HG03064 (cell line): Measurements from ENCODE around the gene BGLAP.

Experiments used
- ATAC-seq: cut with Tn5 transposase; IDR thresholded peaks from one replicate; pipeline ENCODE4 v1.9.1; 2021; ENCODE audit warnings: low read depth; ENCODE audit not compliant: unreplicated experiment

BGLAP gene

DNA sequence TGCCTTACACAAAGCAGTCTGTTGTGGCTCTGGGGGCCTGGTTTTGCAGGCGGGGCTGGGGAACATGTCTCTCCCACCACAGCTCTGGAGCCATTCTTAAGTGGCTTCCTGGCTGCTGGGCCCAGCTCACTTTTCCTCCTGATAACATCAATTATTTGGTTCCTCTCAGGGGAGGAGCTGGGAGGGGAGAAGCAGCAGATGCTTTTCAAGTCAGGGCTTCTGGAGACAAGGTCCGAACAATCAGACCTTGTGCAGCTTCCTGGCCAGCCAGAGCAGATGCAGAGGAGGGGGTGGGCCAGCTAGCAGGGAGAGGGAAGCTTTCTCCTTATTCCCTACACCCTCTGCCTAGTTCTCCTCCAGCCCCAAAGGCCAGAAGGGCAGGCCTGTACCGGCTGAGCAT, 9.5 kb downstream of the BGLAP start:
- ATAC-seq, result no peak

DNA sequence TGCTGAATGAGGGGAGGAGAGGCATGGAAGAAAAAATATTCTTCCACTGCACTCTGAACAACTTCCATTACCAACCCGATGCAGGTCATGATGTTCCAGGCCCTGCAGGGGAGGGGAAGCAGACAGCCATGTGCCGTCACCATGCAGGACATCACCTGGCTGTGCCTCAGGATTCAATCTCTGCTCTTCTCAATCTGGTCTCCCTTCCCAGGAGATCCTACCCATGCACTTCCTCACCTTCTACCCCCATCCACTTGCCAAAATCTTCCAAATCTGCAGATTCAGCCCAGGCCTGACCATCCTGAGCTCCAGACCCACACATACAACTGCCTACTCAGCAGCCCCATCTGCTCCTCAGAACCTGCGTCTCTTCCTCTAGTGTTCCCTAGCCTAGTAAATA, 11.7 kb downstream of the BGLAP start:
- no peak for ATAC-seq

DNA sequence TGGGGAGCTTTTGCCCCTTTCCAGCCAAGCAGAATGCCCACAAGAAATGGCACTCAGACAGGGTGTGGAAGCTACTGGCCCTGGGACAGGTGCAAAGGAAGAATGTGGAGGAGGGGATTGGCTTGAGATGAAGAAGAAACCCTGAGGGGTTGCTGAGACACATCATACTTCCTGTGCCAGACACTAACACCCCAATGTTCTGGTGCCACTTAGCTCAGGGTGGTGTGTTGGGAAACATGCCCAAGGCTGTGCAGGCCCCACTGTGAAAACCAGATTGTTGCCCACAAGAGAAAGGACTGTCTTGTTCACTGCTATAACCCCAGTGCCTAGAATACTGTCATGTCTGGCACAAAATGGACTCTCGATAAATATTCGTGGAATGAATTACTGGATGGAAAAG, 15.7 kb downstream of the BGLAP start:
- no peak for ATAC-seq

DNA sequence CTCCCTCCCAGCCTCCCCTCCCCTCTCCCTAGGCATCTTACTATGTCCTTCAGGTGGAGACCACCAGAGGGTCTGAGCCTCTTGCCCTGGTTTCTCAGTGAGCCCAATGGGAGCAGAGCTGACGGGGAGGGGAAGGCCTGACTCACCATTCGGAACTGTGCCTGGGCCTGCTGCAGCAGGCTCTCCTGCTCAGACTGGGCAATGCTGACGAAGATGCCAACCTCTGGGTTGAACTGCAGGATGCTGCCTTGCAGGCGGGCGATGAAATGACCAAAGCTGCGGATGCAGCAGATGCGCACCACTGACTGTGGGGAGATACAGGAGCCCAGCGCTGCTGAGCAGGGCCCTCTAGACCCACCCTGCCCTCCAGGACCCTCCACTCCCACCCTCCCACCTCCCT, 16.9 kb downstream of the BGLAP start:
- no peak for ATAC-seq

DNA sequence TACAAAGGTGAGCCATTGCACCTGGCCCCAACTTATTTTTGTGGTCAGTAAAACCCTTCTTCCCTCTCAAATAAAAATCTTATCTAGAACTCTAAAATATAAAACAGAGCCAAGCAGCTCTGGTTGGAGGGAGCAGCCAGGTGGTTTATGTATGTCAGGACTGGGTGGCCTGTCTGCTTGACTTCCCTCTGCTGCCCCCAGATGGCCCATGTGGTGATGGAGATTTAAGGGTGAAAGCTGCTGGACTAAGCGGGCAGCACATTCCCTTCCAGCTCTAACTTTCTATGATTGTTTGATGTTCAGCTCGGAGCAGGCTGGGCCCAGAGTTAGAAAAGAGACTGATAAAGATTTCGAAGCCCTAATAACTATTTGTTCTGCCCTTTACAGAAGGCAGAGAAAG, 17.8 kb downstream of the BGLAP start:
- no peak for ATAC-seq

DNA sequence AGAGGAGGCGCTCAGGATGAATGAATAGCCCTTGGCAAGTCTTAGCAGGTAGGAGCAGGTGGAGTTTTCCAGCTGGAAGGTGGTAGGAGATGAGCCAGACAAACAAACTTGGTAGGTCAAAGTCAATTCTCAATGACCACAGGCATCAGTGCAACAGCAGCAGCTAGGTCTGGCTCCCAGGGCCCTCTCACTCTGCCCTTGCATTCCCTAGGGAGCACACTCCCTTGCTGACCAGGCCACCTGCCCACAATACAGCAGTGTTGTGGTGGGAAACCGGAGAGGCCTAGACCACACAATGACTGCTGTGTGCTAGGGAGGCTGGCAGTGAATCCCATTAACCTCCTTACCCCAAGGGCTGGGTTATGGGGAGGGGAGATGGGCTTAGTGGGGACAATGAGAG, 18.9 kb downstream of the BGLAP start:
- no peak for ATAC-seq

DNA sequence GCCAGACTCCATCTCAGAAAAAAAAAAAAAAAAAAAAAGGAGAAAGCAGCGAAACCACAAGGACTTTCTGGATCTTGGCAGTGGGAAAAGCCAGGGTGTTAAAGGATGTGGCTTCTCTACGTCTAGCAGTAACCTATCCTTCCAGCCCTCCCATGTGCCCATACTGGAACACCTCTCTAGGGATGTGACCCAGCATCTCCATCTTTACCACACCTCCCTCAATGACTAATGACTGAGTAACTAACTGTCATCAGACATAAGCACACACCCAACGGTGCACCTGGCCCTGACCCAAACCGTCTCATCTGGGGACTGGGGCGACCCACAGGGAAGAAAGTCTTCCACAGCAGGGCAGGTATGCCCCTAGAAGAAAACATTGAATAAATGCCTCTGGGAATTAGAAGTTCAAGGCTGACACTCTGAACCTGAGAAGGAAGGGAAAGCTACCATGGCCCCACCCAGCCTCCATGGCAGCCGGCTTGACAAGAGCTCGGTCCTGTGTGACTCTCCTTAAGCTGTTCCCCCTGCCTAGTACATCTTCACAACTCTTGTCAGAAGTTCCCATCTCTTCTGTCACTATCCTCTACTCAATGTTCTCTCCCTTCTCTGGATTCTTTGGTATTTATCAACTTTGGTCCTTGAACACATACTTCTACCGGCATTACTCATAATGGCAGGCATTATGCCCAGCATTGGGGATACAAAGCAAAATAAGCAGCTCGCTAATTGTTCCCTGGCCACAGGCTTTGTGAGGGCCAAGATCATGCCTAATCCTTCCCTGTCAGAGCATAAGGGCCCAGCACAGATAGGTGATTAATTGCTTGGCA, 20.7 kb downstream of the BGLAP start:
- no peak for ATAC-seq

DNA sequence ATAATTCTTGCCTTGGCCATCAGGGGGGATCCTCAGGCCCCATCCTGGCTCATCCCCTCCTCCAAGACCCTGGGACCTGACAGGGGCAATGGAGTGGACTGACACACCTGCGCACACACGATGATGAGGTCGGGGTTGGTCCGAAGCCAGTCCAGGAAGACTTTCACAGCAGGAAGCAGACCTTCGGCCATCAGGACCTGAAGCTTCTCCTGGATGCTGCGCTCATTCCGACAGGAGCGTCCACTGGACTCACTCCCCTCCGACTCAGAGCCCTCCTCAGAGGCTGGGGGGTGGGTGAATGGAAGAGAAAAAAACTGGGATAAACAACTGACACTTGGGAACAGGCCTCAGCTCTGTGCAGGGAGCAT, 21.3 kb downstream of the BGLAP start:
- no peak for ATAC-seq

DNA sequence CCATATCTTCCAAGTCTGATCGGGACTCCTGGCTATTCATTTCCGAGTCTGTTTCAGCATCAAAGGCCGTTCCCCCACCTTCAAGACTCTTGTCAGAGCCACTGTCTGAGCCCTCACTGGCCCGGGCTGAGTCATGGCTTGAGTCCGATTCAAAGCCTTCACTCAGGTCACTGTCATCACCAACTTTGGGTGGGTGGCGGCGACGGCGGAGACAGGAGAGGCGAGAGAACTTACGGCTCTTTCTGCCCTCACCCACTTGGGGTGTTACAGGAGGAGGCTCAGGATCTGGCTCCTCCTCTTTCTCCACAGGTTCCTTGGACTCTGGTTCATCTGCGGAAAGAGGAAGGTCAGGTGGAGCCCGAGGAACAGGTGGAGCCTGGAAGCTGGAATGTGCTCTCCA, 24.1 kb downstream of the BGLAP start:
- no peak for ATAC-seq

DNA sequence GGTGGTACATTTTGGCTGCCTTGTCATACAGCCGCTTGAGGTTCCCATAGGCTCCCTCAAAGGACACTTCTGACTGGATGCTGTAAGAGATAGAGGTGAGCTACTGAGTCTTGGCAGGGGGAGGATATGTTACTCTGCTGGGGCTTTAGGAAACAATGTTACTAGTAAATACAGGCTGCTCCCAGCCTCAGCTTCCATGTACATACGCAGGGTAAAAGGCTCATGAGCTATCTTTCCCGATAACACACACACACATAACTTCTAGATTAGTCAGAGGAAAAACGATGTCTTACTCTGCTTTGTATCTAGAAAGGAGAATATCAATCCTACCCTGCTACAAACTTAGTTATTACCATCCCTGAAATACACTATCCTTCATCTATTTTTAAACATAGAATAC, 26.4 kb downstream of the BGLAP start:
- no peak for ATAC-seq

DNA sequence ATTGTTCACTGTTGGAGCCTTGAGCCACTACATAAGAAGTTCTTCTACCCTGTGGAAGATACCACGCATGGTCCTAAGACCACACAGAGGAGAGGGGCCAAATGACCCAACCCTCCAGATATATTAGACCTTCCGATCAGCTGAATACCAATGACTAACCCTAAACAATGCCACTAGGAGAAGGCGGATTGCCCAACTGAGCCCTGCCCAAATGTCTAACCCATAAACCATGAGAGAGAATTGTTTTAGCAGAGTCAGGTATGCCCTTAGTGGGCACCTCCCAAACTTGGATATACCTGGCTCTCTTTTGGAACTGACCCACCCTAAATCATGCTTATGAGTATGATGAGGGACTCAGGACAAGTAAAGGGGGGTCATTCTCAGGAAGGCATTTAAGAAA, 28.3 kb downstream of the BGLAP start:
- ATAC-seq, result no peak

DNA sequence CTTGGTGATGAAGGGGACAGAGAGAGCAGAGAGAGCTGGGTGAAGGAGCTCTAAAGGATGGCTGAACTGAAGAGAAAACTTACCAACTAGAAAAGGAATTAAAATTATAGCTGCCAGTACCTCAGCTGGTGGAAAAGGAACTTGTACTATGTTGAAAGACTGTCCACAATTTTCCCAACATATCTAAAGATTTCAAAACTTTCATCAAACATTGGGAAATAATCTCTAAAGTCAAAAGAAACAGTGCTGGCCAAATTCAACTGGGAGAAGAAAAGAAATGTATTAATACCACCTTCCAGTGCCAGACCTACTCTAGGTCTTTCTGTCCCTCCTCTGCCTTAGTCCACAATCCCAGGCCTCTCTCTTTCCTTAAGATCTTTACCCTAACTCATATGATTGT, 34.5 kb downstream of the BGLAP start:
- no peak for ATAC-seq

DNA sequence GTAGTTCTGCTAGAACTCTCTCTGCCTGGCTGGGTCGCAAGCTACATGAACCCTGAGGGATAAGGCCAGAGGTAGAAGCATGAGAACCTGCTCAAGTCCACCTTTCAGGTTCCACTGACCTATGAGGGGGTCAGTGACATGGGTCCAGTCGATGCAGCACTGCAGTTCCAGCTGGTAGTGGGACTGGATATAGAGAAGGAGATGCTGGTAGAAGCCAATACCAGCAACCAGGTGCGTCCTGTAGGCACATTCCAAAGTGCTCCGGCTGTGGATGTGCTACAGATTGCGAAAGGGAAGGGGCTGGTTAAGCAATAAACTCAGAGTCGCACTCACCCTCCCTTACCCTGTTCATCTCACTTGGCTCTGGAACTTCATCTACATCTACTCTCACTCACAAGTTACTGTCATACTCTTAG, 35.0 kb downstream of the BGLAP start:
- ATAC-seq, result no peak

DNA sequence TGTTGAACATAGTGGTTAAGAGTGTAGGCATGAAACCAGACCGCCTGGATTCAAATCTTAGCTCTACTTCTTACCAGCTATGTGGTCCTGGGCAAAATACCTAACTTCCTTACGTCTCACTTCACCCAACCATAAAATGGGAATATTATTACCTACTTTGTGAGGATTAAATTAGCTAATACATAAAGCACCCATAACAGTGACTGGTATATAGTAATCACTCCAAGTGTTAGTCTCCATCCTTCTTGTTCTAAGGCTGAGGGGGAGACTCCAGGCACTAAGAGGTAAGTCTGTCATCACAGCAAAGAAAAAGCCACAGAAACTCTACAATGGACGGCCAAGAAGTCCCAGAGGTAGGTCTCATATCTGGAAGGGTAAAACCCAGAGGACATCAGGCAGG, 37.9 kb downstream of the BGLAP start:
- no peak for ATAC-seq

DNA sequence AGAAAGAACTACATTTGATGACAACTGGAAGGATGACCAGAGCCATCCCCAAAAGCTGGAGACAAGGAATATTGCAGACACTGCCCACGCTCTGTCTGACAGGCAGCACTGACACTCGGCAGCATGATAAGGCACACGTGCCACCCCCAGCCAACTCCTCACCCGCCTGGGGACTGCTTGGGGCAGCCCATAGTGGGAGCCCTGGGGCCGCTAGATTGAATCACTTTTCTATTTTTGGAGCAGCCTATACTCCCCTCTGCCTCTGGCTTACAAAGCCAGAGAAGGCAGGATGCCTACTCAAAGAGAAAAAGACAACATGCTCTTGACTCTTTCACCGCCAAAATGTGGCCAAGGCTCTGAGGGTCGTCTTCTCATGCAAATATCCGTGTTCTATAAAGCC, 39.3 kb downstream of the BGLAP start:
- peak; percentile 40 for ATAC-seq

DNA sequence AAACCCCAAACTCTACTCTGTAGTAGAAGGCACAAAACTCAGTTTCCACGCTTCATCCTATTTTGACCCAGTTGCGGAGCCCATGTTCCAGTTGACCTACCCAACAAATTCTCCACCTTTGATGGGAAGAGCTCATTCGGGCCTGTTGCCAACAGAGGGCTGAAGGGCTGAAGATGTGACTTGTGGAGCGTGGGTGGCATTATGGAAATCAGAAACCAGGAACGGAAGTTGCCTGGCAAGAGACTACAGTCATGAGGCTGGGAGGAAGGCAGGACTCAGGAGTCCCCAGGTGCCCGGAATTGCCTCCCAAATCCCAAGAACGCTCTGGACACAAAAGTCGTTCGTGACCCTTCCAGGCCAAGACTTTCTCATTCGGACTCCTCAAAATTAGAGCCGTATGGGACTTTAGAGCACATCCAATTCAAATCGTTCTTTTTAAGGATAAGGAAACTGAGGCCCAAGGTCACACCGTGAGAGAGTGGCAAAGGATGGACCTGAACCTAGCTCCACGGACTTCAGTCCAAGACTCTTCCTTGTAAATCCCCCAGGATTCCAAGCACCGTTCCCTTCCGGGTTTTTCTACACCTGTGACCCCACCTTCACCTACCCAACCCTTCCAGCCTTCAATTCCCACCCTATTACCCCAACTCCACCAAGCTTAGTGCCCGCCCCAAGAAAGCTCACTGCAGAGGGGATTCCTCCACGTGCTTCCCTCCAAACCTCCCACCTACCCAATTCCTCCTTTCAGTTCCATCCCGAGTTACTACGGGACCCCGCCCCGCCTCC, 39.9 kb downstream of the BGLAP start:
- no peak for ATAC-seq

DNA sequence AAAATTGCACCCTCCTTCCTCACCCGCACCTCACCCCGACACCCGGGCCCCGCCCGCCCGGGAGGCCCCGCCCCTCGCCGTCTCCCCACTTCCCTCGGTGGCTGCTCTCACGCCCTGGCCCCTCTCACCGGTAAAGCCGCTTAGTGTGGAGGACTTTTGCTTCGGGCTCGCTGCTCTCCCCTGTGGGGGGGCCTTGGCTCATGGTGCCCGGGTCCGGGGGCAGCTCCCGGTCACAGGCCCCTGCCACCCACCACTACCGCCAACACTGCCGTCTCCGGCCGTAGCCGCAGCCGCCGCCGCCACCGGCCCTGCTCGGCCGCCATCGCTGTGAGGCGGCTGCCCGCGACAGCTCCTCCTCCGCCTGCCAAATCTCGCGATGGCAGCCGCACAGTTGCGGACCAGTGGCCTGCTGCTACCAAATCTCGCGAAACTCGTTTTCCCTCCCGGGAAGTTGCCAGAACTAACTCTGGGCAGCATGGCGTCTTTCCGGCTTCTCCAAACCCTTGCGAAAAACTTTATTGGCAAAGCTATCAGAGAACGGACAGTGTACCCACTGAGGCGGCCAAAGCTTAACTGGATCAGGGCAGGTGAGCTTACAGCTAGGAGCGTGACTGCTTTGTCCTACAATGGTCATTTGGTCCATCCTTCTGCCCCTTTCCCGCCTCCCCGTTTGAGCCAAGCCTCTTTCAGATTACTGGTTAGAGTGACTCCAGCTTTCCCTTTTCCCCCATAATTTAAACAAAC, 40.7 kb downstream of the BGLAP start, which contains the start of gene SMG5:
SMG5 (minus strand) TSS at position 347 of the 744 bp plus-strand sequence; CDS start at position 202, 145 bp downstream.
- ATAC-seq, result peak; percentile 77

DNA sequence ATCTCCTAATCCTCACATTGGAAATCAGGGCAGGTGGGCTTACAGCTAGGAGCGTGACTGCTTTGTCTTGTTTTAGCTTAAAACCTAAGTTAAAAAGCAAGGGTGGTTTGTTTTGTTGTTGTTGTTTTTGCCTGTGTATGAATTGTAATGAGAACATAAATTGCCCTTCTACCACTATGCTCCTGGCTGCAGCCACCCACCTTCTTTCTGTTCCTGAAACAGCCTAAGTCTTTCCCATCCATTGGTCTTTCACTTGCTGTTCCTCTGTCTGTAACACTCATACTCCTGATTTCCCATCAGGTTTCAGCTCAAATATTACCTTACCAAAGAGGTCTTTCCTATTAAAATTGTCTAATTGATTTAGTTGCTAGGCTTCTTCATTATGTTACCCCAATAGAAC, 41.5 kb downstream of the BGLAP start:
- ATAC-seq, result no peak

DNA sequence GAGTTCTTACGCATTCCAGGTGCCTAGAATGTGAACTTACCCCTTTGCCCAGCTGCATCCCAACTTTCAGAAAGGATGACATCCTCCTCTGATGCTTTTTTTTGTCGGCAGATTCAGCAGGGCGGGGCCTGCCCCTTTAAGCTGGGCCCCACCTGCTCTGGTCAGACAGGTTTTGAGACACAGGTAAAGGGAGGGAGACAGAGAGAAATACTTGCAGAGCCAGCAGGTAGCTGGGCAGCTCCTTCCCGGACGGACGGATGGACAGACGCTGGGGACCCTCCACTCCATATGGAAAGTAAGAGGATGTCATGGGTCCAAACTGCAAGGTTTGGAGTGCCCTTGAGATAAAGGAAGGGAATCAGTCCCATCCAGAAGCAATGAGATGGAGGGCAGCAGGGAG, 42.1 kb downstream of the BGLAP start, which contains the start of gene TMEM79:
TMEM79 (plus strand) TSS at position 214 of the 400 bp plus-strand sequence. CDS start 902 bp downstream, outside the sequence.
- ATAC-seq, result no peak

DNA sequence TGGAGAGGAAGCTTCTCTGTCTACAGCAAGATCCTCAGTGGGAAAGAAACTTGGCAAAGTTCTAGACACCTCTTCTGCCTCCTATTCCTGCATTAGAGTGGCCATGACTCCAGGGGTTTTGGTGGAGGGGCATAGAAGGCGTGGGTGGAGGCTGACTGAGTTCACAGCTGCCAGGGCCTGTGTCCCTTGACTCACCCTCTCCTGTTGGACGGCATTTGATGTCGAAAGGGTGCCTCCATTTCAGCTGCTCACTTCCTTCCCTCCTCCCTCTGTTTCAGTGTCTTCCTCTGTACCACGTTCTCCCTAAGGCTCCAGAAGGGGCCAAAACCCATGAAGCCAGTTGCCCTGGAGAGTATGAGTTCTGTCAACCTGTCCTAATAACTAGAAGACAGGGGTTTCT, 42.8 kb downstream of the BGLAP start:
- ATAC-seq, result no peak

DNA sequence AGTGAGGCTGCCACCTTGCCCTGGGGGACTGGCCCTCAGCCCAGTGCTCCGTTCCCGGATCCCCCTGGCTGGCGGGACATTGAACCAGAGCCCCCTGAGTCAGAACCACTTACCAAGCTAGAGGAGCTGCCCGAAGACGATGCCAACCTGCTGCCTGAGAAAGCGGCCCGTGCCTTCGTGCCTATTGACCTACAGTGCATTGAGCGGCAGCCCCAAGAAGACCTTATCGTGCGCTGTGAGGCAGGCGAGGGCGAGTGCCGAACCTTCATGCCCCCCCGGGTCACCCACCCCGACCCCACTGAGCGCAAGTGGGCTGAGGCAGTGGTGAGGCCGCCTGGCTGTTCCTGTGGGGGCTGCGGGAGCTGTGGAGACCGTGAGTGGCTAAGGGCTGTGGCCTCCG, 43.5 kb downstream of the BGLAP start:
- ATAC-seq, result no peak
